Stimulated activated CD8-positive, alpha-beta memory T cell treated with anti-CD3 and anti-CD28 coated beads, Interleukin-12 subunit alpha, Interleukin-12 subunit beta, amount 100 ng/mL, for 4 hours (primary cell): ENCODE measurements around the gene FIBP.

Experiments
- DNase-seq: peaks from one replicate; pipeline ENCODE4 v3.0.0-alpha.2; 2020; ENCODE audit warnings: low read depth

FIBP gene

DNA sequence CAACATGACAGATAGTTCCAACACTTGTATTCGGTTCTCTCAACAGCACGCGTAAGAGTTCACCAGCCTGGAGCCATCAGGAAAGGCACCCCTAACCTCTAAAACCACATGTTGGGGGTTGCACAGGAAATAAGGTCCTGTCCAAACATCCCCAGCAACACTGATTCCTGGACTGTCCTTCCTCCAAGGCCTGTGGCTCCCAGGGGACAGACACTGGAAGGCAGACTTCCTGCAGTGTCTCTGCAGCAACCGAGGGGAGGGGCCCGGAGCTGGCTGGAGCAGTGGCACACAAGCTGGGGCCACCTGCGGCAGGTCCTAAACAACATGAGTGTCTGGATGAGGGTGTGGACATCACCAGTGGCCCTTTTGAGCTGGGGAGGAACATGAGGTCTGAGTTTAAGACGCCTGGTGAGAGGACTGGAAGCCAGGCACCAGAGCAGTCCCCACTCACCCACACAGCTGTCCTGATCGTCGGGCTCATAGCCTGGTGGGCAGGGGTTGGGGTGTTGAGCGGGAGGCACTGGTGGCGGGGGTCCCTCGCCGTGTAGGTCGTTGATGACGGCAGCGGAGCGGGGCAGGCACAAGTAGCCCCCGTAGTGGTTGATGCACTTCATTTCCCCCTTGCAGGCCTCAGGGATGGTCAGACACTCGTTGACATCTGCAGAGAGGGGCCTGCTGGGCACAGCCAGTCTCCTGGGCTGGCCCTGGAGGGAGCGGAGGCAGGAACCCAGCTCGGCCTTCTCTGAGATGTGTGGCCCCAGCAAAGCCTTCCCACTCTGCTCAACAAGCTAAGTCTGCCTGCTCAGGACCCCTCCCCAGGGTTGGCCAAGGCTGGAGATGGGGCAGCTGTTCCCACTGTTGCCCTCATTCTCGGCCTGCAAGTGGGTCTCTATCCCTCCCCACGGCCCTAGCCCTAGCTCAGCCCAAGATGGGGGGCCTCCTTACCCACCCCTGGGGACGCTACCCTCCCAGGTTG is 17.3 kb downstream of the FIBP start:
- no peak for DNase-seq

DNA sequence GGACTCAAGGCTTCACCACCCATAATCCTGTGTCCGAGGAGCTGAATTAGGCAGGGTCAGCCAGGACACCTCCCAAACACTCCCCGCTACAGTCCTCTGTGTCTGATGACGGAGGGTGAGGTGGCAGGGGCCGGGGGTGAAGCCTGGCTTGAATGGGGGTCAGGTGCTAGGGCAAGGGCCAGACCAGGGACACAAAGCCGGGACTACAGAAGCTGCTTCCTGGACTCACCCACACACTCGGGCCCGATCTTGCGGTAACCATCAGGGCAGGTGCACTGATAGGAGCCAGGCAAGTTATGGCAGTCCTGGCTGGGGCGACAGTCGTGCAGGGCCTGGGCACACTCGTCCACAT is 18.0 kb downstream of the FIBP start:
- DNase-seq: no peak

DNA sequence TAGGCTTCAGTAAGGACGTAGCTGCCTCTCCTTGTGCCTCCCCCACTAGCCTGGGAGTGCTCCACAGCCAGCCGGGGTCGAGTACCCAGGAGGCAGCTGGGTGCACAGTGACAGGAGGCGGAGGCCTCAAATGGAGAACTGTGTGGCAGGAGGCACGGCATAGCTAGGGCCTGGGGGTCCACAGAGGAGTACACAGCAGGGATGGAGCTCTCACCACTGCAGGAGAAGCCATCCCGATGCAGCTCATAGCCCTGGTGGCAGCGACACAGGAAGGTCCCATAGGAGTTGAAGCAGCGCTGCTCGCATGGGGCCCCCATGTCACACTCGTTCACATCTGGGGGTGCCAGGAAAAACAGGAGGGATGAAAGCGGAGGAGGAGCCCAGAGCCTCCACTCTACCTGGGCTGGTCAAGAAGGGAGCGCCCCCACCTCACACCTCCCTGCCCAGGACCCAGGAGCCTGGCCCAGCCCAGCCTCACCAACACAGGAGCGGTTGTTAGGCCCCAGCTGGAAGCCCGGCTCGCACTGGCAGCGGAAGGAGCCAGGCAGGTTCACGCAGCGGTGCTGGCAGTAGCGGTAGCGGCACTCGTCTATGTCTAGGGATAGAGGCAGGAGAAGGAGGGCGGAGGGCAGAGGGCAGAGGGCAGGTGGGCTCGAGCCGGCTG is 18.5 kb downstream of the FIBP start:
- DNase-seq: no peak

DNA sequence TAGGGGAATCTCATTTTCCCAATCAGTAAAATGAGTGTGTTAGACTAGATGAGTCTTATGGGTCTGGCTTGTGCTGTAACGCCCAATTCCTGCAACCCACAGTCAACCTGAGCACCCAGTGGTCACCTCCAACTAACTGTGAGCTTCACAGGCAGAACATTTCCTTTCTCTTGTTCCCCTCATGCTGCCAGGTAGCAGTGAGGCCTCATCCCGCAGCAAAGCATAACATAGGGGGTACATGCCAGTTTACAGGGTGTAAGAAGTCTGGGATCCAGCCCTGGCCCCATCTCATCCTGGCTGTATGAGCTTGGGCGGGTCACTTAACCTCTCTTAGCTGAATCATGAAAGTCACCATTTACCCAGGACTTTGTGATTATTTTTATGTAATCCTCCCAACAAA is 19.4 kb downstream of the FIBP start:
- DNase-seq: no peak

DNA sequence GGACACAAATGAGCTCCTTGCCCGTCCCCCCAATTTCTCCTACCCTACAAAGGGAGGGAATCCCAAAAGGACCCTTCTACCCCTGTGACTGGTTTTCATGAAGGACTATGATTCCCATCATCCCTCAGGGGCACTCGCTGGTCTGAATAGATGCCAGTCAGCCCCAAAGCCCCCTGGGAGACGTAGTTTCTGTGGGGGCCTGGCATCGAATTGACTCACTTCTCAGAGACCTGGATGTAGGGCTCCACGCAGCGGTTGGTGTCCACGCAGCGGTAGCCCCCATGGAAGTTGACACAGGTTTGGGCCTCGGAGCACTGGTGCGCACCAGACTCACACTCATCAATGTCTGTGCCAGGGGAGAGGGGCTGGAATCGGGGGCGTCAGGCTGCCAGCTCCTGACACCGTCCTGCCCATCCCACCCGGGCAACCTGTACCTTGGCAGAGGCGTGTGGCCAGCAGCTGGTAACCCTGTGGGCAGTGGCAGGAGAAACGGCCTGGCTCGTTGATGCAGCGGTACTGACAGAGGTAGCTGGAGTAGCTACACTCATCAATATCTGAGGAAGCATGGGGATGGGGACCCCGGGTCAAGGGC is 20.1 kb downstream of the FIBP start:
- DNase-seq: no peak

DNA sequence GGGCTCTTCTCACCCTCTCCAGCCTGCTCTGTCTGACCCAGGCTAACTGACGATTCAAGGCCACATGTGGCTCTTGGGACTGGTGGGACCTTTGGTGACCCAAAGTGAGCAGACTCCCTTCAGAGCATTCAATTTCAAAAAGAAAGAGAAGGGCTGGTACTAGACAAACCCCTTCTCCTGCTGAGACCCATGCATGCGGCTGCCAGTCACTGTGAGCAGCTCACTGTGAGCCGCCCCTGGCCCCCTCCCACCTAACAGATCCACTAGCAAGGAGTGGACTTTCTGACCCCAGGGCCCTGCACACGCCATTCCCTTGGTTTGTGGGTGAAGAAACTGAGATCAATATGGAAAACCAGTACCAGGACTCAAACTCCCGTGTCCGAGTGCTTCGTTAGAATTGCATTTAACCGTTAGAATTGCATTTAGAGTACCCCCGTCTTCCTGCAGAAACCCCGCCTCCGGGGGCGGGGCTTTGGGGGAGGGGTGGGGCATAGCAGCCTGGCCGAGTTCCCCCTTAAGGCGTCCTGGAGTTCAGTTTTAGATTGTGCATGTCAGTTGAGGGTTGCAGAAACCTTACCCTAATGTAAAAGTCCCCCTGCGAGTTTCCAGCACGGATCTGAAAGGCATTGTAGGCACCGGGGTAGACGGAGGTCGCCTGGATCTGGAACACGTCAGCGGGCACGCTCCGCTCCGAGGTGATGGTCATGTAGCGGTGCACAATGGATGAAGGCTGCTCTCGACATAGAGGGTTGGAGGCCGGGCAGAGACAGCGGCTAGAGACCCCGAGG is 20.8 kb downstream of the FIBP start:
- DNase-seq: no peak

DNA sequence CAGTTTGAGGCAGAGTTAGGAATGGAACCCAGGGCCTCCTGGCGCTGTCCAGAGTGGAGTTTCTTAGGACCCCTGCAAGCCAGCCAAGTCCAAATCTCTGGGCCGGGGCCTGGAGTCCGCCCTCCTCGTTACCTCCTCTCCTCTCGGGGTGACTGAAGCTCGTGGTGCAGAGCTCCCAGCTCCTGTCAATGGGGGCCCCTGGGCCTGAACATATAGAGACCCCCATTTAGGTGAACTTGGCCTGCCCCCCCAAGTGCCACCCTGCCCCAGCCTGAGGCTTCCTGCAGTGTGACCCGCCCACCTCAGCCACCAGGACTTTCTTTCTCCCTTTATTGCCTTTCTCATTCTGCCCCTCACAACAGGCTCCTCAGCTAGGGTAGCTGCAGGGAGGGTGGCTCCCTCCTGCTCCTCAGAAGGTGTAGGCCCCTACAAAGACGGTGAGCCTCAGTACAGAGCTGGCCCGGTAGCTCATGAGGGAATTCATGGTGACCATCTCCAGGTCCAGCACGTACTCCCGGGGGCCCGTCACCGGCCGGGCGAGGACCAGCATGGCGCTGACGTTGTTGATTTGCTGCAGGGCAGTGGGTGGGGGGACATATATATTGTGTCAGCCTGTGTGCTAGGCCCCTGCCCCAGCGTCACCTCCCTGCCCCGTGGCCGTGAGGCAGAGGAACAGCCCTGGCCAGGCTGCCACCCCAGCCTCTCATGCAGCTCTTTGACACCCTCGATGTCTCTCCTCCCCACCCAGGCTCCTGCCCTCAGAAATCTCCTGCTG is 21.6 kb downstream of the FIBP start:
- DNase-seq: no peak

DNA sequence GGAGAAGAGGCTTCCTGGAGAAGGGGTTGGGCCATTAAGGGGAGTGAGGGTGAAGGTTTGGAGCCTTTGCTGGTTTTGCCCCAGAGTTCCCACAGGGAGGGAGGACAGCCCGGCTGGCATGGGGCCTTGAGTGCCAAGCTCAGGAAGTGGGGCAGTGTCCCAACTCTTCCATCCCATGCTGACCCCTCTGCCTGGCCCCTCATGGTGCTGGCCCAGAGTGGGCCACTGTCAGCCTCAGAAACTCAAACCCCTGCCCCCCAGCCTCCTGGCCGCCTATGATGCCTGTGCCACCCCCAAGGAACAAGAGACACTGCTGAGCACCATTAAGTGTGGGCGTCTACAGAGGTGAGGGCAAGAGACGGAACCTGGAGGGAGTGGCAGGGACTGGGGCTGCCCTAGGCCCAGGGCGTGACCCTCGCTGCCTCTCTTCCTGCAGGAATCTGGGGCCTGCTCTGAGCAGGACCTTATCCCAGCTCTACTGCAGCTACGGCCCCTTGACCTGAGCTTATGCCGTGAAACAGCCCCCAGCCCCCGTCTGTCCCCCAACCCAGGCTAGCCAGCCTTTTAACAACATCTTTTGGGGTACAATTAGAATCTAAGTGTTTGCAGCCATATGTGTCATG is 22.6 kb downstream of the FIBP start:
- no peak for DNase-seq

DNA sequence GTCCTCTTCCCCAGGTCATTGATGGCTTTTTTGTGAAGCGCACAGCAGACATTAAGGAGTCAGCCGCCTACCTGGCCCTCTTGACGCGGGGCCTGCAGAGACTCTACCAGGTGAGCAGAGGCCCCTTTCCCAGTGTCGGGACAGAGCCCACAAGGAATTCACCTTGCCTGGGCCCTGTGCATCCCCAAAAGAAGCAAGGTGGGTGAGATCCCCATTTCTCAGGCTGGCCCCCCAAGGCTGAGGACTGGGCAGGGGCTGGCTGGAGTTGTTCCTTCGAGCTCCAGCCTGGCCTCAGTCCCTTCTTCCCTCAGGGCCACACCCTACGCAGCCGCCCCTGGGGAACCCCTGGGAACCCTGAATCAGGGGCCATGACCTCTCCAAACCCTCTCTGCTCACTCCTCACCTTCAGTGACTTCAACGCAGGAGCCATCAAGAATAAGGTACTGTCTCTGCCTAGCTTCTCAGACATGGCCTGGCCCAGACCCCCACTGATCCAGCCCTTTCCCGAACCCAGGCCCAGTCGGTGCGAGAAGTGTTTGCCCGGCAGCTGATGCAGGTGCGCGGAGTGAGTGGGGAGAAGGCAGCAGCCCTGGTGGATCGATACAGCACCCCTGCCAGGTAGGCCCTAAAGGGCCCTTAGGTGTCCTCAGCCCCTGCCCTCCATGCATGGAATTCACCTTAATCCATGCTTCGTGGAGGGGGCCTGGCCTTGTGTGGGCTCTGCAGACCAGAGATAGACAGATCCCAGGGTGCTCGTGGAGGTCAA is 23.4 kb downstream of the FIBP start:
- no peak for DNase-seq

DNA sequence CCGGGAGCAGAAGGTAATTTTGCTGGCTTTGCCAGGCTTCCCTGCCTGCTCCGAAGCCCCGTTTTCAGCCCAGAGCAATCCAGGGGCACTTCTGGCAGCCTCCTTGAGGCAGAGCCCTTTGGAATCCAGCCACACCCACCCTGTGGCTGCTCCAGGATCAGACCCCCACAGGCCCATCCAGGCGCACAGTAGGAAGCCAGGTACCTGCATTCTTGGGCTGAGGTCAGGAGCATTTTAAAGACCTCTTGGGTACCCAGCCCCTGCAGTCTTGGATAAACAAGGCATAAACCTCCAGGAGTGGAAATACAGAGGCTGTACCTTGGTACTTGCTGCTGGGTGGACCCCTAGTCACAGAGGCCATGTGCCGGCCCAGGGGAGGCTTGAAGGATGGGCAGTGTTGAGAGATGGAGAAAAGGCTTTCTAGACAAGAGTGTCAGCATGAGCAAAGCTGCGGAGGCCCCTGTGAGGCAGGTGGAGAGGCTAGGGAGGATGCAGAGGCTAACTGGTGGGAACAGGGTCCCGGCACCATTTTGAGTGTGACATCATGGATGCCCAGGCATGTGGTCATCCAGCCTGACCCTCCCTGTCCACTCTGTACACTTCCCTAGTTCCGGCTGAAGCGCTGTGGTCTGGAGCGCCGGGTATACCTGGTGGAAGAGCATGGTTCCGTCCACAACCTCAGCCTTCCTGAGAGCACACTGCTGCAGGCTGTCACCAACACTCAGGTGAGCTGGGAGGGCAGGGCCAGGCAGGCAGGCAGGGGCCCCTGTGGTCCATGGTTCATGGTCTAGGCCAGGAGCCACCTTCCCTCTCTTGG is 24.2 kb downstream of the FIBP start:
- no peak for DNase-seq

DNA sequence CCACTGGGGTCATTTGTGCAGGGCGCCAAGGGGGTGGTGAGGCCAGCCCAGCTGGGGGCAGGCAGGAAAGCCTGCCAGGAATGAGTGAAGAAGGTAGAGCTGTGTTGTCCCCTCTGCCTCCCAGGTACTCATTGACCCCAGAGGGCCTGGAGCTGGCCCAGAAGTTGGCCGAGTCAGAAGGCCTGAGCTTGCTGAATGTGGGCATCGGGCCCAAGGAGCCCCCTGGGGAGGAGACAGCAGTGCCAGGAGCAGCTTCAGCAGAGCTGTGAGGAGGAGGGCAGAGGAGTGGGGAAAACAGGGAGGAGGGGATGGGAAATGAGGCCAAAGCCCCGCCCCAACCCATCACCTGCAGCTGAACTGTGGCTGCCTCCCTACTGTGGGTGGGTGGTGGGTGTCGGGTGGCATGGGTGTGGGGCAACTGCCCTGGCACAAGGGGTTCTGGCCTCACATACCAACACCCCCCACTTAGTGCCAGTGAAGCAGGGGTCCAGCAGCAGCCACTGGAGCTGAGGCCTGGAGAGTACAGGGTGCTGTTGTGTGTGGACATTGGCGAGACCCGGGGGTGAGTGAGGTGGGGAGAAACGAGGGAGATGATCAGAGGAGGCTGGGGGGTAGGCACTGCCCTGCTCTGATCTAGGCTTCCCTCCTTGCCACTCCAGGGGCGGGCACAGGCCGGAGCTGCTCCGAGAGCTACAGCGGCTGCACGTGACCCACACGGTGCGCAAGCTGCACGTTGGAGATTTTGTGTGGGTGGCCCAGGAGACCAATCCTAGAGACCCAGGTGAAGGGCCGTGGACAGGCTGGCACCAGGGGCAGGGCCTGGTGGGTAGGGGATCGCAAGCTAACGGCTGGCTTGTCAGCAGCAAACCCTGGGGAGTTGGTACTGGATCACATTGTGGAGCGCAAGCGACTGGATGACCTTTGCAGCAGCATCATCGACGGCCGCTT is 25.1 kb downstream of the FIBP start:
- no peak for DNase-seq

DNA sequence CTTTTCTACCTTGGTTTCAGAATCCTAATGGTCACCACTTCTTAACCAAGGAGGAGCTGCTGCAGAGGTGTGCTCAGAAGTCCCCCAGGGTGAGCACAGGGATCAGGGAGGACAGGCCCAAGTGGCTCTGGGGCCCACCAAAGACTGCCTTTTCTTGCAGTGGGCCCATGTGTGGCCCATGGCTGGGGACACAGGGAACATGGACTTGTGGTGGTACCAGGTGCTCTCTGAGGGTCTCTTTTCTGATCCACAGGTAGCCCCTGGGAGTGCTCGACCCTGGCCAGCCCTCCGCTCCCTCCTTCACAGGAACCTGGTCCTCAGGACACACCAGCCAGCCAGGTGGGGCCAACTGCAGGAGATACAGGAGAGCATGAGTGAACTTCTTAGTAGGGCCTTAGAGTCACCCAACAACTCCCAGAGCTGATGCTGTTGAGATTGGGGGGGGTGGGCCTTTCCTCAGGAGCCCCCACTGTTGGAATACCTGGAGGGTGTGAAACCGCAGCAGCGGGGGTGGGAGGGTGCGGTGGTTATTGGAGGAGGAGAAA is 26.0 kb downstream of the FIBP start:
- no peak for DNase-seq

DNA sequence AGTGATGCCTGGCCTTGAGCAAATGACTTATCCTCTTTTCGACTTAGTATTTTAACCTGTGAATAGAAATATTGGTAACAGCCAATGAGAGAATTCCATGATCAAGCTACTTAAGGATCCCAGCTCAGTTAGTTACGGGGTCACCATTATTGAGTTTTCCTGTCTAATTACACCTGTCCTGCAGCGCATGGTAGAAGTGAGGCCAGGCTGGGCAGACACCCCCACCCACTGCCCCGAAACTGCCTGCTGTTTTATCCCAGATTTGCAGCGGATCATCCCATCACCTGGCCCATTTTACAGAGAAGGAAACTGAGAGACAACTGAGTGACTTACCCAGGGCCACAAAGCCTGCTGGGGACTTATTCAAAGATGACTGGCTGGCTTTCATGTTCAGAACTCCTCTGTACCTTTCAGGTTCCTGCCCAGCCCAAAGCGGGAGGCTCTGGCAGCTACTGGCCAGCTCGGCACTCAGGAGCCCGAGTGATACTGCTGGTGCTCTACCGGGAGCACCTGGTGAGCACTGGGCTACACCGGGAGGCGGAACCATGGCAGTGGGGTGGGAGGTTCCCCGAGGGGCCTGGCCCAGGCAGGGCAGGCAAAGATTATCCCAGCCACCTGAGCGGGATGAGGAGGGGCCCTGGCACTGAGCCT is 26.6 kb downstream of the FIBP start:
- no peak for DNase-seq

DNA sequence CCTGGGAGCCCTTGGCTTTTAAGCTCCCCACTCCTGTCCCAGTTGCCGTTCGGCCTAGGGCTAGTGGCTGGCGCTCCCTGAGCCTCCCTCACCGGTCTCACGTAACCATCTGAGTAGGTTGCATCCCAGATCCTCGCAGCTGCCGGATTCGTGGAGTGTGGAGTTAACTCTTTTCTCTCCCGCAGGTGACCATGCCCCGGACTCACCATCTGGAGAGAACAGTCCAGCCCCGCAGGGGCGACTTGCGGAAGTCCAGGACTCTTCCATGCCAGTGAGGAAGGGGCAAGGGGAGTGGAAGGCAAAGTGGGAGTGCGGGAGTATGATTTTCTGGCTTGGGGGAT is 27.1 kb downstream of the FIBP start:
- DNase-seq: no peak

DNA sequence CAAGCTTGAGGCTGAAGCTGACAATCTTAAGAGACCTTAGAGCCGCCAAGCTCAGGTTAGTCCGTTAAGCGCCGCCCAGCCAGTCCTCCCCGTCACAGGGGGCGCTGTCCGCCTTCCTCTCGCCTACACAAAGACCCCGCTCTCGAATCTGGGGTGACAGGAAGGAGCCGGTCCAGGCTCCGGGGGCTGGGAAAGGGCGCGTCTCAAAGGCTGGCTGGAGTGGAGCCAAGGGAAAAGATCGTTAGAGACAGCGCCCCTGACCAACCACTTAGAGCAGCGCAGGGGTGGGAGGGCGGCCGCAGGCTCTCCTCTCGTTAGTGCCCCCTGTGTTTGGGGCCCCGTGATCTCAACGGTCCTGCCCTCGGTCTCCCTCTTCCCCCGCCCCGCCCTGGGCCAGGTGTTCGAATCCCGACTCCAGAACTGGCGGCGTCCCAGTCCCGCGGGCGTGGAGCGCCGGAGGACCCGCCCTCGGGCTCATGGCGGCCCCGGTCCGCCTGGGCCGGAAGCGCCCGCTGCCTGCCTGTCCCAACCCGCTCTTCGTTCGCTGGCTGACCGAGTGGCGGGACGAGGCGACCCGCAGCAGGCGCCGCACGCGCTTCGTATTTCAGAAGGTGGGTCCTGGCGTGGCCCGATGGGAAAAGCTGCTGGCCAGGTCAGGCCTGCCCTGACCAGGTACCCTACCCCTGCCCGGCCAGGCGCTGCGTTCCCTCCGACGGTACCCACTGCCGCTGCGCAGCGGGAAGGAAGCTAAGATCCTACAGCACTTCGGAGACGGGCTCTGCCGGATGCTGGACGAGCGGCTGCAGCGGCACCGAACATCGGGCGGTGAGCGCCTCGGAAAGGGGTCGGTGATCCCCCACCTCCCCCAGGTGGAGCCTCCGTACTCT is 27.8 kb downstream of the FIBP start, which contains the start of gene MUS81:
TSS of gene MUS81 (plus strand) at position 156 of the 887 bp plus-strand sequence. CDS start at position 477, 321 bp downstream.
- peak; percentile 91 for DNase-seq

DNA sequence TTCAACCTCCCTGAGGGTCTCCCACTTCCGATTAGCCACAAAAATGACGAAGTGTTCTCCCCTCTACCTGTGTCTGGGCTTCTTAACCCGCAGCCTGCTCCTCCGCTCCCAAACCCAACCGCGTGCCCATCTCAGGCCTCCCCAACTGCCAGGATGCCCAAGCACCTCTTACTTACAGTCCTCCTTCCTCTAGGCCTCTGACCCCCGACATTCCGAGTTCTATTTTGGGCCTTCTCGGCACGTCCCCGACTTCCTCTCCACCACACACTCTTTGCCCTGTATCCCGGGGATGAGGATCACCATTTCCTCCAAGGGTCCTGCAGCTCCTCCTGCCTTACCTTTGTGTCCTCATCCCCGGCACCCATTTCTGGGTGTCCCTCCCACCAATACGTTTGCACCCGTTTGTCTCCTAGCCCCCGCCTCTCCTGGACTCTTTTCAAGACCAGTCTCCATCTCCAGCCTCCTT is 28.4 kb downstream of the FIBP start:
- no peak for DNase-seq
